Activated CD8-positive, alpha-beta memory T cell treated with anti-CD3 and anti-CD28 coated beads for 1 hour (primary cell): ENCODE results near the gene GCNT4.

Experiments
- DNase-seq, 2 donors: peaks; one replicate each; pipeline ENCODE4 v3.0.0-alpha.2; 2020; ENCODE audit warnings: low read depth in 1 of 2; ENCODE audit errors: extremely low read depth in 1 of 2

The GCNT4 gene

GRCh38 chr5:75018805-75019587, 33.4 kb downstream of the GCNT4 start:
- no peak for DNase-seq

DNA sequence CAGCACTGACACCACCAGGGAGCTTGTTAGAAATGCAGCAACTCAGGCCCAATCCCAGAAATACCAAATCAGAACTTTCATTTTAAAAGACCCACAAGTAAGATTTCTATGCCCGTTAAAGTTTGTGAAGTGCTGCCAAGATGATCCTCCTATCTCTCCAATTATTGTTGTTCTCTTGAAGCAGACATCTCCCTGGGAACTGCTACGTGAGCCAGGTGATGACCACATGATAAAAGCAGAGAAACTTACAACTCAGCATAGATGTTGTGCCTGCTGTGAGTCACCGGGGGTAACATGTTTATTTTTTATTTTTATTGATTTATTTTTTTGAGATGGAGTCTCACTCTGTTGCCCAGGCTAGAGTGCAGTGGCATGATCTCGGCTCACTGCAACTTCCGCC, 34.4 kb downstream of the GCNT4 start:
- no peak for DNase-seq

- no peak for DNase-seq
Observed at GRCh38 chr5:75016896-75017295, 35.5 kb downstream of the GCNT4 start.

GRCh38 chr5:75012748-75013147, 39.6 kb downstream of the GCNT4 start:
- no peak for DNase-seq

GRCh38 chr5:75010838-75011237, 41.5 kb downstream of the GCNT4 start:
- DNase-seq = no peak

GRCh38 chr5:75009556-75010345, 42.6 kb downstream of the GCNT4 start:
- no peak for DNase-seq

DNA sequence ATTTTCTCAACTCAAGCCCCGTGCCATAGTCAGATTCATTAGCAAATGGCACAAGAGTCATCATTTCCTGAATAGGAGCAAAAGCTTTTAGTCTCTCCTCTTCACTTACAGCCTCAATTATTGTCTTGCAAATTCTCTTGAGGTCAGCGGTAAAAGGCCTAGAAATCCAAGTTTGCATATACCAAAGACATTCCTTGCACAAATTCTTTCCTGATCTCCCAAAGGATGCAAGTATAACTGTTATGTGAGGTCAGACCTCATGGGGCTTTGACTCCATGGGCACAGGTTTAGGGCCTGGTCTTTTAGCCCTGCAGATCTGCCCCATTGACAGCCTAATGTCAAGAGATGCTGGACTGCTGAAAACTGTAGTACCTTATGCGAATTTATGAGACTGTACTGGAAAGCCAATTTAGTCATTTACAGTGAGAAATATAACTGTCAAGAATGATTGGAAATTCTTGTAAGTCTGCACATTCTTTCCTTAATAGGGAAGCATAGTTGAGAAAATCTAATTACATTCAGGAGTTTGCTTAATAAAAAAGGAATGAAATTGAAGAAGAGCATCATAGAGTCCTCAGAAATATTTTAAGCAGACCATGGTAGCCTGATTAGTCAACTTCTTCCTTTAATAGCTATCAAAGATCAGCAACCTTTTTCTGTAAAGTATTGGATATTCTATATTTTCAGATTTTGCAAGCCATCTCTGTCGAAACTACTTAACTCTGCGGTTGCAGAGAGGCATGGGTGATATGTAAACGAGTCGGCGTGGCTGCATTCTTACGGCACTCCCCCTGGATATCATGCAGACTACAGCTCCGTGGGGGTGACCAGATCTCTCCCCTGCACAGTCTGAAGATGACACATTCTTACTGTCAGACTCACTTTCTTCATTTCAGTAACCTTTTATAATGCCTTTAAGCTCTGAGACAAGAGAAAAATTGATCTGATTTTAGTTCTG, 45.2 kb downstream of the GCNT4 start:
- no peak for DNase-seq

- DNase-seq = no peak
Observed at GRCh38 chr5:75005561-75005960, 46.8 kb downstream of the GCNT4 start.
